Naive thymus-derived CD4-positive, alpha-beta T cell (primary cell): ENCODE measurements around the gene SIRT7. TPM values are rescaled to one million over a fixed set of nuclear protein-coding genes. Genes with fewer than 3 reads are reported as not detected.
A peak's percentile ranks its signal among the peaks of the same experiment; 100 is the strongest.

Experiments
- ATAC-seq: fragments of 150-1000 bp; cut with Tn5 transposase; 2 replicates; pipeline ENCODE4 v1.10.0; 2021; ENCODE audit warnings: mild to moderate bottlenecking, moderate library complexity
- CTCF ChIA-PET: fragments of 350-600 bp; sonication (Branson Sonifier 250); formaldehyde crosslinking; loops from one replicate; lab custom pipeline; 2021; ENCODE audit warnings: antibody characterized with exemption; lab: Charles Lee
- POLR2A ChIA-PET: fragments of 350-600 bp; sonication (Branson Sonifier 250); formaldehyde crosslinking; loops from one replicate; lab custom pipeline; 2021; ENCODE audit warnings: antibody characterized with exemption, inconsistent platforms; lab: Charles Lee
- DNase-seq, 9 donors: peaks; one replicate each; pipeline versions ENCODE4 v3.0.0 to v3.0.0-alpha.2; 2020 to 2022; ENCODE audit warnings: mixed read lengths in 1 of 9
- H3K27ac ChIP-seq: one replicate; pipeline ENCODE4 v1.7.0; 2013; ENCODE audit warnings: mild to moderate bottlenecking, low read depth, low read length, moderate library complexity
- H3K27me3 ChIP-seq, 2 donors: one replicate each; pipeline ENCODE4 v1.7.0; 2013; ENCODE audit warnings: low read length in 2 of 2, mild to moderate bottlenecking in 2 of 2, moderate library complexity in 2 of 2; ENCODE audit not compliant: control insufficient read depth in 2 of 2, insufficient read depth in 2 of 2
- H3K36me3 ChIP-seq, 3 experiments: 1 replicate in 2 of 3; 2 replicates in 1 of 3; pipeline ENCODE4 v1.7.0; 2013; ENCODE audit warnings: low read length in 3 of 3, mild to moderate bottlenecking in 3 of 3, moderate library complexity in 1 of 3; ENCODE audit not compliant: insufficient read depth in 3 of 3, control insufficient read depth in 2 of 3
- H3K4me1 ChIP-seq, 2 donors: one replicate each; pipeline ENCODE4 v1.7.0; 2013; ENCODE audit warnings: low read length in 2 of 2, mild to moderate bottlenecking in 2 of 2, moderate library complexity in 1 of 2; ENCODE audit not compliant: control insufficient read depth in 2 of 2, insufficient read depth in 2 of 2
- H3K4me3 ChIP-seq: 2 replicates; pipeline ENCODE4 v1.7.0; 2013; ENCODE audit warnings: mild to moderate bottlenecking, low read length
- H3K9me3 ChIP-seq, 3 experiments: 1 replicate in 2 of 3; 2 replicates in 1 of 3; pipeline ENCODE4 v1.7.0; 2013; ENCODE audit warnings: low read length in 3 of 3; ENCODE audit not compliant: control insufficient read depth in 2 of 3
- H3K27ac Mint-ChIP-seq, 9 donors: one replicate each; pipeline ENCODE4 v1.8.0; 2020 to 2022; ENCODE audit warnings: mixed read lengths in 9 of 9, mild to moderate bottlenecking in 8 of 9, moderate library complexity in 5 of 9, inconsistent platforms in 2 of 9
- H3K27me3 Mint-ChIP-seq, 5 donors: one replicate each; pipeline ENCODE4 v1.8.0; 2021 to 2022; ENCODE audit warnings: mixed read lengths in 5 of 5, mild to moderate bottlenecking in 1 of 5
- H3K36me3 Mint-ChIP-seq, 5 donors: one replicate each; pipeline ENCODE4 v1.8.0; 2020 to 2022; ENCODE audit warnings: mixed read lengths in 5 of 5, mild to moderate bottlenecking in 3 of 5, inconsistent platforms in 1 of 5
- H3K4me1 Mint-ChIP-seq, 7 donors: one replicate each; pipeline ENCODE4 v1.8.0; 2020 to 2022; ENCODE audit warnings: mixed read lengths in 7 of 7, mild to moderate bottlenecking in 3 of 7, inconsistent platforms in 1 of 7
- H3K4me3 Mint-ChIP-seq, 10 donors: one replicate each; pipeline ENCODE4 v1.8.0; 2020 to 2022; ENCODE audit warnings: mild to moderate bottlenecking in 10 of 10, mixed read lengths in 10 of 10, moderate library complexity in 6 of 10, inconsistent platforms in 2 of 10
- H3K9me3 Mint-ChIP-seq, 11 donors: one replicate each; pipeline ENCODE4 v1.8.0; 2020 to 2022; ENCODE audit warnings: mixed read lengths in 11 of 11, mild to moderate bottlenecking in 4 of 11, inconsistent platforms in 1 of 11, moderate library complexity in 1 of 11
- intact Hi-C, 2 donors: fragments of 100-400 bp; cut with micrococcal nuclease; formaldehyde crosslinking; loops; one replicate each; pipeline ENCODE4 v1.15.1; 2023
- polyA plus RNA-seq, 2 donors: library from polyadenylated mRNA; unstranded; fragments of 300-500 nt; fragmentation: Illumina TruSeq; gene quantifications; one replicate each; pipeline ENCODE4 v1.2.3, GENCODE V29; 2021
- total RNA-seq, 6 experiments: library from RNA in 5 of 6; stranded (reverse) in 5 of 6; gene quantifications; 1 replicate in 5 of 6; 2 replicates in 1 of 6; pipeline ENCODE4 v1.2.3 and lab custom pipeline; 2021 to 2026

Gene SIRT7
- total and polyA plus RNA-seq, 7 experiments from 2014 or later: 21.6 to 81.4 (median 56.8) TPM

GRCh38 chr17:81878294-81878693, 39.7 kb downstream of the SIRT7 start:
- intact Hi-C loops: no loop called here
- ChIA-PET CTCF (no interaction called here), POLR2A (interaction anchor here (1.1 kb wide), 1 partner anchor 13 kb away, joined by 3 read pairs; the partner anchor contains the start of genes ALYREF and ANAPC11)

GRCh38 chr17:81877569-81877968, 40.4 kb downstream of the SIRT7 start:
- ChIA-PET POLR2A (interaction anchor here (1.1 kb wide), 1 partner anchor 14 kb away, joined by 3 read pairs; the partner anchor contains the start of genes ALYREF and ANAPC11), CTCF (no interaction called here)
- Histone ChIP-seq H3K27me3 (no peaks in the 10 kb centered on the region), H3K27ac (no peak overlapping the region), H3K4me3 (no peak overlapping the region), H3K9me3 (no peaks in the 10 kb centered on the region), H3K36me3 (peaks cover 0 to 16% (median 3%) of the 10 kb centered on the region in 3 experiments), H3K4me1 (peaks cover 5 to 13% of the 10 kb centered on the region in 2 donors)
- Mint-ChIP-seq H3K27ac (peak overlapping the region in 3 of 9 donors; percentile 36 to 64 (median 44)), H3K27me3 (no peaks in the 10 kb centered on the region), H3K4me3 (peak overlapping the region in 1 of 10 donors; percentile 51), H3K36me3 (peaks cover 0 to 23% (median 4%) of the 10 kb centered on the region in 5 donors), H3K4me1 (peaks cover 2 to 23% (median 17%) of the 10 kb centered on the region in 7 donors), H3K9me3 (no peaks in the 10 kb centered on the region)
- DNase-seq (no peak), ATAC-seq (no peak)
- intact Hi-C loops: no loop called here

More at GRCh38 chr17:81878294-81878693, 39.7 kb downstream of the SIRT7 start:
- peaks cover 0 to 19% (median 3%) of the 10 kb centered on the region in 3 experiments for H3K36me3 ChIP-seq
- H3K4me3 ChIP-seq: no peak overlapping the region
- no peaks in the 10 kb centered on the region for H3K27me3 ChIP-seq
- no peak for ATAC-seq
- no peak overlapping the region for H3K27ac ChIP-seq
- no peak for DNase-seq
- H3K27me3 Mint-ChIP-seq: no peaks in the 10 kb centered on the region
- H3K4me1 ChIP-seq: peaks cover 0 to 6% of the 10 kb centered on the region in 2 donors
- H3K36me3 Mint-ChIP-seq: peaks cover 0 to 26% (median 4%) of the 10 kb centered on the region in 5 donors
- no peak overlapping the region for H3K4me3 Mint-ChIP-seq
- H3K4me1 Mint-ChIP-seq: peaks cover 0 to 16% (median 10%) of the 10 kb centered on the region in 7 donors
- H3K9me3 ChIP-seq: no peaks in the 10 kb centered on the region
- H3K9me3 Mint-ChIP-seq: no peaks in the 10 kb centered on the region
- no peak overlapping the region for H3K27ac Mint-ChIP-seq

- CTCF ChIA-PET: no interaction called here
- peaks cover 0 to 2% (median 0%) of the 10 kb centered on the region in 11 donors for H3K9me3 Mint-ChIP-seq
- peak overlapping the region; percentile 93 for H3K4me3 ChIP-seq
- peak overlapping the region; percentile 98 for H3K27ac ChIP-seq
- H3K4me3 Mint-ChIP-seq: peak overlapping the region; percentile 82 to 91 (median 86)
- H3K36me3 ChIP-seq: peaks cover 8 to 21% (median 12%) of the 10 kb centered on the region in 3 experiments
- H3K4me1 ChIP-seq: peaks cover 25 to 28% of the 10 kb centered on the region in 2 donors
- H3K4me1 Mint-ChIP-seq: peaks cover 11 to 43% (median 41%) of the 10 kb centered on the region in 7 donors
- POLR2A ChIA-PET: interaction anchor here (0.6 to 4.5 kb wide), 16 partner anchors 9 to 648 kb away, joined by 3 to 62 read pairs (median 5); partner anchors contain the start of genes ALYREF, ANAPC11, MCRIP1 and P4HB
- H3K36me3 Mint-ChIP-seq: peaks cover 0 to 16% (median 0%) of the 10 kb centered on the region in 5 donors
- H3K27ac Mint-ChIP-seq: peak overlapping the region; percentile 88 to 97 (median 95)
- H3K27me3 ChIP-seq: no peaks in the 10 kb centered on the region
- no peaks in the 10 kb centered on the region for H3K27me3 Mint-ChIP-seq
- peak; percentile 93 to 99 (median 97) for DNase-seq
- ATAC-seq: peak; percentile 45
- intact Hi-C loops: loop anchor here (1.0 to 5.0 kb wide), 6 partner anchors 11 to 152 kb away; partner anchors contain the start of genes ALYREF (in 2 of the 2), ANAPC11 (in 2 of the 2), MAFG (in 2 of the 2) and LRRC45 (in 1 of the 2)
- no peaks in the 10 kb centered on the region for H3K9me3 ChIP-seq
Observed at GRCh38 chr17:81871387-81872230, 46.4 kb downstream of the SIRT7 start.

- Histone ChIP-seq H3K4me3 (peak within 1 kb of the TSS; percentile 93), H3K36me3 (peaks cover 8 to 21% (median 12%) of the 10 kb centered on the region in 3 experiments), H3K9me3 (no peaks in the 10 kb centered on the region), H3K27me3 (no peaks in the 10 kb centered on the region), H3K4me1 (peaks cover 25 to 28% of the 10 kb centered on the region in 2 donors), H3K27ac (peak within 1 kb of the TSS; percentile 98)
- H3K9me3 Mint-ChIP-seq: peaks cover 0 to 2% (median 0%) of the 10 kb centered on the region in 11 donors
- peak within 1 kb of the TSS; percentile 82 to 92 (median 88) for H3K4me3 Mint-ChIP-seq
- intact Hi-C loops: loop anchor here (1.0 to 5.0 kb wide), 7 partner anchors 10 to 152 kb away; partner anchors contain the start of genes ALYREF (in 2 of the 2), ANAPC11 (in 2 of the 2), MAFG (in 2 of the 2) and LRRC45 (in 1 of the 2)
- POLR2A ChIA-PET: interaction anchor here (0.7 to 4.5 kb wide), 9 partner anchors 8 to 356 kb away, joined by 3 to 62 read pairs (median 6); partner anchors contain the start of genes MCRIP1, P4HB and SIRT7
- H3K27me3 Mint-ChIP-seq: no peaks in the 10 kb centered on the region
- DNase-seq (no peak), ATAC-seq (peak; percentile 82)
- H3K36me3 Mint-ChIP-seq: peaks cover 0 to 16% (median 0%) of the 10 kb centered on the region in 5 donors
- CTCF ChIA-PET: no interaction called here
- H3K27ac Mint-ChIP-seq: peak within 1 kb of the TSS; percentile 89 to 97 (median 95)
- peaks cover 11 to 43% (median 41%) of the 10 kb centered on the region in 7 donors for H3K4me1 Mint-ChIP-seq
Observed at GRCh38 chr17:81870981-81871386, 47.0 kb downstream of the SIRT7 start, which contains the start of gene ARHGDIA. ARHGDIA (minus strand) TSS chr17:81871337; CDS start chr17:81869930, 1,407 bp downstream.

- peaks cover 25 to 28% of the 10 kb centered on the region in 2 donors for H3K4me1 ChIP-seq
- H3K9me3 ChIP-seq: no peaks in the 10 kb centered on the region
- Mint-ChIP-seq H3K4me3 (peak overlapping the region; percentile 79 to 92 (median 84)), H3K27me3 (no peaks in the 10 kb centered on the region), H3K4me1 (peaks cover 11 to 46% (median 41%) of the 10 kb centered on the region in 7 donors), H3K36me3 (peaks cover 0 to 16% (median 0%) of the 10 kb centered on the region in 5 donors), H3K27ac (peak overlapping the region; percentile 70 to 93 (median 90)), H3K9me3 (peaks cover 0 to 2% (median 0%) of the 10 kb centered on the region in 11 donors)
- H3K27ac ChIP-seq: peak overlapping the region; percentile 93
- no peaks in the 10 kb centered on the region for H3K27me3 ChIP-seq
- CTCF ChIA-PET: interaction anchor here (0.6 kb wide), 1 partner anchor 327 kb away, joined by 3 read pairs; no protein-coding TSS in a partner anchor
- peaks cover 8 to 21% (median 12%) of the 10 kb centered on the region in 3 experiments for H3K36me3 ChIP-seq
- POLR2A ChIA-PET: interaction anchor here (0.6 to 4.5 kb wide), 16 partner anchors 8 to 355 kb away, joined by 3 to 62 read pairs (median 4); partner anchors contain the start of genes ARL16, HGS, MAFG and MCRIP1
- intact Hi-C loops: loop anchor here (1.0 to 5.0 kb wide), 2 partner anchors 9 to 57 kb away; partner anchors contain the start of gene MAFG (in 2 of the 2)
- peak overlapping the region; percentile 91 for H3K4me3 ChIP-seq
- ATAC-seq (peak; percentile 26), DNase-seq (peak in 6 of 9 donors; percentile 29 to 61 (median 49))
Observed at GRCh38 chr17:81870131-81870980, 47.6 kb downstream of the SIRT7 start.
